ENCODE data around the gene SFXN5. TPM values are rescaled to one million over a fixed set of nuclear protein-coding genes. Genes with fewer than 3 reads are reported as not detected.

Gene SFXN5
- total RNA-seq, 1 experiment from 2014 or later = 15.2 TPM

- TF ChIP-seq EZH2 (IDR thresholded peaks at IDR 0.05; ENCODE audit: low read depth) = no peak
- TF ChIP-seq, protein P1, sequence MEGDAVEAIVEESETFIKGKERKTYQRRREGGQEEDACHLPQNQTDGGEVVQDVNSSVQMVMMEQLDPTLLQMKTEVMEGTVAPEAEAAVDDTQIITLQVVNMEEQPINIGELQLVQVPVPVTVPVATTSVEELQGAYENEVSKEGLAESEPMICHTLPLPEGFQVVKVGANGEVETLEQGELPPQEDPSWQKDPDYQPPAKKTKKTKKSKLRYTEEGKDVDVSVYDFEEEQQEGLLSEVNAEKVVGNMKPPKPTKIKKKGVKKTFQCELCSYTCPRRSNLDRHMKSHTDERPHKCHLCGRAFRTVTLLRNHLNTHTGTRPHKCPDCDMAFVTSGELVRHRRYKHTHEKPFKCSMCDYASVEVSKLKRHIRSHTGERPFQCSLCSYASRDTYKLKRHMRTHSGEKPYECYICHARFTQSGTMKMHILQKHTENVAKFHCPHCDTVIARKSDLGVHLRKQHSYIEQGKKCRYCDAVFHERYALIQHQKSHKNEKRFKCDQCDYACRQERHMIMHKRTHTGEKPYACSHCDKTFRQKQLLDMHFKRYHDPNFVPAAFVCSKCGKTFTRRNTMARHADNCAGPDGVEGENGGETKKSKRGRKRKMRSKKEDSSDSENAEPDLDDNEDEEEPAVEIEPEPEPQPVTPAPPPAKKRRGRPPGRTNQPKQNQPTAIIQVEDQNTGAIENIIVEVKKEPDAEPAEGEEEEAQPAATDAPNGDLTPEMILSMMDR (conservative IDR thresholded peaks at IDR 0.05) = no peak
- intact Hi-C loops (cut with micrococcal nuclease; ENCODE audit: unreplicated experiment) = loop anchor here (2.0 kb wide), 1 partner anchor 129 kb away; no protein-coding TSS in a partner anchor
- Histone ChIP-seq H3K27me3 (ENCODE audit: insufficient read depth, low read depth) (no peaks in the 10 kb centered on the region), H3K4me1 (replicated peaks; ENCODE audit: insufficient read depth) (no peaks in the 10 kb centered on the region), H3K4me2 (no peak overlapping the region), H3K9me3 (ENCODE audit: insufficient read depth, low read depth) (no peaks in the 10 kb centered on the region), H3K27ac (no peak overlapping the region), H3K79me2 (ENCODE audit: low read depth) (0 out of 2 replicates have a peak, but pooled peaks cover 10% of the 10 kb centered on the region), H3F3A (ENCODE audit: insufficient read depth, low read depth) (no peaks in the 10 kb centered on the region), H3K4me3 (no peak overlapping the region), H3K9me2 (ENCODE audit: insufficient read depth) (no peaks in the 10 kb centered on the region), H4K20me1 (ENCODE audit: insufficient read depth) (peaks cover 13% of the 10 kb centered on the region), H2AFZ (no peak overlapping the region), H3K36me3 (ENCODE audit: low read depth) (no peaks in the 10 kb centered on the region)
- POLR2A ChIA-PET (ENCODE audit: unreplicated experiment) = interaction anchor here (0.7 kb wide), 1 partner anchor 208 kb away, joined by 3 read pairs; no protein-coding TSS in a partner anchor
- DNase-seq = no peak
- CTCF ChIA-PET = interaction anchor here (1.3 kb wide), 1 partner anchor 73 kb away, joined by 4 read pairs; no protein-coding TSS in a partner anchor
- no TSS peak for BruUV-seq (replicated peaks)
Observed at GRCh38 chr2:73083886-73084800, 12.6 kb upstream of the SFXN5 start.

- TF ChIP-seq, protein P1 (conservative IDR thresholded peaks at IDR 0.05) = no peak
- no peak for TF ChIP-seq EZH2 (IDR thresholded peaks at IDR 0.05; ENCODE audit: low read depth)
- 0 out of 2 replicates have a peak, but pooled peaks cover 10% of the 10 kb centered on the region for H3K79me2 ChIP-seq (ENCODE audit: low read depth)
- no TSS peak for BruUV-seq (replicated peaks)
Observed at GRCh38 chr2:73082523-73083410, 11.3 kb upstream of the SFXN5 start.

GRCh38 chr2:73081181-73081671, 9.7 kb upstream of the SFXN5 start:
- Histone ChIP-seq H3K27ac (no peak overlapping the region), H3K36me3 (ENCODE audit: low read depth) (no peaks in the 10 kb centered on the region), H3K79me2 (ENCODE audit: low read depth) (0 out of 2 replicates have a peak, but pooled peaks cover 10% of the 10 kb centered on the region), H3K4me1 (replicated peaks; ENCODE audit: insufficient read depth) (no peaks in the 10 kb centered on the region), H3F3A (ENCODE audit: insufficient read depth, low read depth) (no peaks in the 10 kb centered on the region), H3K9me2 (ENCODE audit: insufficient read depth) (no peaks in the 10 kb centered on the region), H3K4me2 (no peak overlapping the region), H4K20me1 (ENCODE audit: insufficient read depth) (peaks cover 13% of the 10 kb centered on the region), H3K4me3 (no peak overlapping the region), H3K9me3 (ENCODE audit: insufficient read depth, low read depth) (no peaks in the 10 kb centered on the region), H3K27me3 (ENCODE audit: insufficient read depth, low read depth) (no peaks in the 10 kb centered on the region), H2AFZ (no peak overlapping the region)
- DNase-seq = no peak
- ChIA-PET CTCF (interaction anchor here (0.7 kb wide), 1 partner anchor 107 kb away, joined by 3 read pairs; no protein-coding TSS in a partner anchor), POLR2A (ENCODE audit: unreplicated experiment) (no interaction called here)
- intact Hi-C loops (cut with micrococcal nuclease; ENCODE audit: unreplicated experiment) = no loop called here
- no TSS peak for BruUV-seq (replicated peaks)
- no peak for TF ChIP-seq EZH2 (IDR thresholded peaks at IDR 0.05; ENCODE audit: low read depth)
- TF ChIP-seq, protein P1 (conservative IDR thresholded peaks at IDR 0.05) = no peak

More at GRCh38 chr2:73082523-73083410, 11.3 kb upstream of the SFXN5 start:
- no peaks in the 10 kb centered on the region for H3K9me3 ChIP-seq (ENCODE audit: insufficient read depth, low read depth)
- H2AFZ ChIP-seq = no peak overlapping the region
- POLR2A ChIA-PET (ENCODE audit: unreplicated experiment) = no interaction called here
- H4K20me1 ChIP-seq (ENCODE audit: insufficient read depth) = peaks cover 13% of the 10 kb centered on the region
- no peaks in the 10 kb centered on the region for H3K9me2 ChIP-seq (ENCODE audit: insufficient read depth)
- no peak overlapping the region for H3K4me3 ChIP-seq
- H3K4me2 ChIP-seq = no peak overlapping the region
- no peaks in the 10 kb centered on the region for H3K27me3 ChIP-seq (ENCODE audit: insufficient read depth, low read depth)
- H3K27ac ChIP-seq = no peak overlapping the region
- no peaks in the 10 kb centered on the region for H3F3A ChIP-seq (ENCODE audit: insufficient read depth, low read depth)
- DNase-seq = no peak
- intact Hi-C loops (cut with micrococcal nuclease; ENCODE audit: unreplicated experiment) = no loop called here
- CTCF ChIA-PET = no interaction called here
- H3K4me1 ChIP-seq (replicated peaks; ENCODE audit: insufficient read depth) = no peaks in the 10 kb centered on the region
- no peaks in the 10 kb centered on the region for H3K36me3 ChIP-seq (ENCODE audit: low read depth)

Measured in PC-9 (cell line).